HCT116 (cell line): ENCODE measurements around the gene GABBR1. TPM values are rescaled to one million over a fixed set of nuclear protein-coding genes. Genes with fewer than 3 reads are reported as not detected.

Experiments used
- ATAC-seq: fragments of 200-7000 bp; cut with Tn5 transposase; 2 replicates; pipeline ENCODE4 v1.9.1; 2020; ENCODE audit warnings: mild to moderate bottlenecking, moderate library complexity
- BruUV-seq: library from RNA; stranded (reverse); fragments of 400-500 nt; replicated peaks from 2 replicates; lab custom pipeline; 2021; lab: Mats Ljungman, UMichigan
- CTCF ChIA-PET: fragments of 300-600 bp; sonication (Branson Sonifier 250); formaldehyde crosslinking; loops from one replicate; lab custom pipeline; 2021; ENCODE audit warnings: antibody characterized with exemption; lab: Charles Lee
- POLR2A ChIA-PET: fragments of 300-600, 350-600 bp; sonication (Branson Sonifier 250); formaldehyde crosslinking; loops from one replicate; lab custom pipeline; 2021; ENCODE audit warnings: antibody characterized with exemption; lab: Charles Lee
- RAD21 ChIA-PET, 2 experiments: fragments of 300-600 bp; sonication (Branson Sonifier 250); formaldehyde crosslinking; loops; one replicate each; lab custom pipeline; 2023; ENCODE audit warnings: low total read pairs in 2 of 2; ENCODE audit not compliant: uncharacterized antibody in 2 of 2, unreplicated experiment in 2 of 2, low non-redundant PET in 1 of 2; lab: Charles Lee
- DNase-seq: peaks from one replicate; pipeline ENCODE4 v3.0.0-alpha.2; 2010; ENCODE audit warnings: low read depth, low spot score
- H2AFZ ChIP-seq: fragments of 200-600 bp; shearing (Covaris generic), sonication (generic); 2 replicates; pipeline ENCODE4 v1.6.1; 2017; ENCODE audit warnings: low read depth, mixed run types, mixed read lengths, antibody characterized with exemption, low read length; ENCODE audit not compliant: poor library complexity, severe bottlenecking
- H3K27ac ChIP-seq: 2 replicates; pipeline ENCODE4 v1.5.1; 2012; ENCODE audit warnings: low read depth, low read length
- H3K27me3 ChIP-seq: fragments of 200-600 bp; sonication (generic); 2 replicates; pipeline ENCODE4 v1.6.1; 2016; ENCODE audit warnings: mixed run types, low read length, mixed read lengths; ENCODE audit not compliant: insufficient read depth
- H3K36me3 ChIP-seq, 2 experiments: fragments of 200-500 bp in 1 of 2; fragments of 200-600 bp in 1 of 2; sonication (Bioruptor generic) in 1 of 2; sonication (generic) in 1 of 2; 2 replicates each; pipeline versions ENCODE4 v1.5.1 to v1.6.1; 2014 to 2016; ENCODE audit warnings: low read length in 2 of 2, inconsistent platforms in 1 of 2, mixed read lengths in 1 of 2, mixed run types in 1 of 2; ENCODE audit not compliant: insufficient read depth in 2 of 2, control insufficient read depth in 1 of 2
- H3K4me1 ChIP-seq, 2 experiments: fragments of 200-600 bp in 1 of 2; sonication (generic) in 1 of 2; 2 replicates each; pipeline versions ENCODE4 v1.5.1 to v1.6.1; 2012 to 2017; ENCODE audit warnings: low read length in 2 of 2, inconsistent platforms in 1 of 2, mild to moderate bottlenecking in 1 of 2, mixed read lengths in 1 of 2, mixed run types in 1 of 2, moderate library complexity in 1 of 2; ENCODE audit not compliant: insufficient read depth in 2 of 2, control insufficient read depth in 1 of 2
- H3K4me2 ChIP-seq: fragments of 200-600 bp; sonication (generic); 2 replicates; pipeline ENCODE4 v1.6.1; 2017; ENCODE audit warnings: mixed run types, low read length, mixed read lengths
- H3K4me3 ChIP-seq, 2 experiments: fragments of 200-600 bp in 1 of 2; sonication (generic) in 1 of 2; replicated peaks in 1 of 2; 2 replicates each; pipeline ENCODE4 v1.5.1; 2011 to 2016; ENCODE audit warnings: low read length in 2 of 2, control low read depth in 1 of 2, low read depth in 1 of 2, mild to moderate bottlenecking in 1 of 2, mixed read lengths in 1 of 2, mixed run types in 1 of 2
- H3K79me2 ChIP-seq: fragments of 200-600 bp; sonication (generic); 2 replicates; pipeline ENCODE4 v1.6.1; 2017; ENCODE audit warnings: mild to moderate bottlenecking, mixed run types, low read length, moderate library complexity, mixed read lengths; ENCODE audit not compliant: insufficient read depth
- H3K9ac ChIP-seq: fragments of 200-600 bp; sonication (generic); 2 replicates; pipeline ENCODE4 v1.6.1; 2016; ENCODE audit warnings: low read length, mixed read lengths
- H3K9me2 ChIP-seq: fragments of 200-600 bp; sonication (generic), shearing (Covaris generic); 2 replicates; pipeline ENCODE4 v1.6.1; 2017; ENCODE audit warnings: mixed run types, mild to moderate bottlenecking, moderate library complexity; ENCODE audit not compliant: insufficient read depth
- H3K9me3 ChIP-seq, 2 experiments: fragments of 200-500 bp in 1 of 2; fragments of 200-600 bp in 1 of 2; sonication (Bioruptor generic) in 1 of 2; sonication (generic) in 1 of 2; 2 replicates each; pipeline ENCODE4 v1.6.1; 2014 to 2017; ENCODE audit warnings: low read length in 2 of 2, mixed read lengths in 2 of 2, inconsistent platforms in 1 of 2, low read depth in 1 of 2, mild to moderate bottlenecking in 1 of 2, mixed run types in 1 of 2, moderate library complexity in 1 of 2; ENCODE audit not compliant: control insufficient read depth in 1 of 2, insufficient read depth in 1 of 2
- H4K20me1 ChIP-seq: fragments of 200-600 bp; sonication (generic), shearing (Covaris generic); 2 replicates; pipeline ENCODE4 v1.6.1; 2017; ENCODE audit warnings: mixed run types, mild to moderate bottlenecking, moderate library complexity; ENCODE audit not compliant: insufficient read depth
- CBX3 ChIP-seq: IDR thresholded peaks from 2 replicates; pipeline ENCODE4 v1.6.1; 2012; ENCODE audit warnings: low read depth
- CEBPB ChIP-seq: IDR thresholded peaks from 2 replicates; pipeline ENCODE4 v1.6.1; 2012; ENCODE audit warnings: low read depth
- EGR1 ChIP-seq: IDR thresholded peaks from 2 replicates; pipeline ENCODE4 v1.6.1; 2012; ENCODE audit warnings: low read depth
- ELF1 ChIP-seq: IDR thresholded peaks from 2 replicates; pipeline ENCODE4 v1.6.1; 2012; ENCODE audit warnings: low read depth, borderline replicate concordance
- EZH2 ChIP-seq: fragments of 200-600 bp; sonication (generic); IDR thresholded peaks from 2 replicates; pipeline ENCODE4 v1.6.1; 2017; ENCODE audit warnings: antibody characterized with exemption, mixed run types
- FOSL1 ChIP-seq: IDR thresholded peaks from 2 replicates; pipeline ENCODE4 v1.6.1; 2012; ENCODE audit warnings: low read depth
- JUND ChIP-seq: IDR thresholded peaks from 2 replicates; pipeline ENCODE4 v1.6.1; 2012
- POLR2AphosphoS5 ChIP-seq: IDR thresholded peaks from 2 replicates; pipeline ENCODE4 v1.6.1; 2011; ENCODE audit warnings: mild to moderate bottlenecking, low read depth, low read length, moderate library complexity
- RAD21 ChIP-seq: IDR thresholded peaks from 2 replicates; pipeline ENCODE4 v1.6.1; 2012; ENCODE audit warnings: low read depth, mild to moderate bottlenecking
- SIN3A ChIP-seq: IDR thresholded peaks from 2 replicates; pipeline ENCODE4 v1.6.1; 2012; ENCODE audit warnings: low read depth
- SP1 ChIP-seq: IDR thresholded peaks from 2 replicates; pipeline ENCODE4 v1.6.1; 2012; ENCODE audit warnings: low read depth
- SRF ChIP-seq: IDR thresholded peaks from 2 replicates; pipeline ENCODE4 v1.6.1; 2012; ENCODE audit warnings: low read depth
- YY1 ChIP-seq: IDR thresholded peaks from 2 replicates; pipeline ENCODE4 v1.6.1; 2011; ENCODE audit warnings: low read length, low read depth, moderate library complexity, mild to moderate bottlenecking; ENCODE audit not compliant: insufficient replicate concordance; ENCODE audit errors: extremely low read depth
- ZNF274 ChIP-seq: fragments of 200-500 bp; sonication (Bioruptor generic); IDR thresholded peaks from 2 replicates; pipeline ENCODE4 v1.6.1; 2014; ENCODE audit warnings: mild to moderate bottlenecking, low read depth, low read length, inconsistent platforms
- intact Hi-C: fragments of 100-400 bp; cut with micrococcal nuclease; formaldehyde crosslinking; loops from 2 replicates; pipeline ENCODE4 v1.10.0; 2022
- total RNA-seq: library from RNA; stranded (reverse); gene quantifications from one replicate; pipeline ENCODE4 v1.2.1, GENCODE V29; 2021; ENCODE audit not compliant: unreplicated experiment
- TF ChIP-seq, protein P1 (sequence below): IDR thresholded peaks from 2 replicates; pipeline ENCODE4 v1.6.1; 2012
- TF ChIP-seq, protein P2 (sequence below), 3 experiments: fragments of 200-600 bp in 1 of 3; sonication (generic) in 1 of 3; IDR thresholded peaks in 2 of 3; conservative IDR thresholded peaks in 1 of 3; 2 replicates each; pipeline ENCODE4 v1.5.1; 2012 to 2017; ENCODE audit warnings: low read depth in 2 of 3, low read length in 2 of 3, antibody characterized with exemption in 1 of 3, borderline replicate concordance in 1 of 3, control low read depth in 1 of 3, mild to moderate bottlenecking in 1 of 3, mixed read lengths in 1 of 3, mixed run types in 1 of 3, moderate library complexity in 1 of 3; ENCODE audit not compliant: insufficient read depth in 1 of 3
- TF ChIP-seq, protein P3 (sequence below): IDR thresholded peaks from 2 replicates; pipeline ENCODE4 v1.6.1; 2011; ENCODE audit warnings: mild to moderate bottlenecking, low read length, moderate library complexity; ENCODE audit not compliant: insufficient replicate concordance; ENCODE audit errors: extremely low read depth
- TF ChIP-seq, protein P4 (sequence below): IDR thresholded peaks from 2 replicates; pipeline ENCODE4 v1.6.1; 2012; ENCODE audit warnings: low read depth
- TF ChIP-seq, protein P5 (sequence below): IDR thresholded peaks from 2 replicates; pipeline ENCODE4 v1.6.1; 2012

GABBR1 gene
- total RNA-seq, 1 experiment from 2014 or later = 43.4 TPM

DNA sequence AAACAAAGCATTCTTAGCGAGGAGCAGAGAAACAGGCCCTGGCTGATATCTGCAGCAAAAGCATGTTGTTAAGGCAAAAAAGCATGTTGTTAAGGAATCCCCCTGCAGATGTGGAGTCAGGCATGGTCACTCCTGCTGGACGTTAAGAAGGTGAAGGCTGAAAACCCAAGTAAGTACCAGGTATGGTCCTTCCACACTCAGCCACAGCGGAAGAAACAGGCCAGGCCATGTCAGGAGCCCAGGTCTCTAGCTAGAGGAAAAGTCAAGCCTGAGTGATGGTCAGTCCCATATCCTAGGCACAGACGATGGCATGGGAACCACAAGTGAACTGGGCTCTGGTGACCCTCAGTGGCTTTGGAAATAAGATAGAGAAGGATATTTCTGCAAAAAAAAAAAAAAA lies 112.8 kb downstream of the GABBR1 start:
- Histone ChIP-seq H3K4me3 (no peak overlapping the region), H2AFZ (no peak overlapping the region), H3K4me2 (no peak overlapping the region), H3K79me2 (no peaks in the 10 kb centered on the region), H3K27ac (no peak overlapping the region), H3K27me3 (no peaks in the 10 kb centered on the region), H3K9ac (no peak overlapping the region), H3K9me2 (no peaks in the 10 kb centered on the region), H3K9me3 (no peaks in the 10 kb centered on the region), H3K36me3 (no peaks in the 10 kb centered on the region), H3K4me1 (peaks cover 5 to 8% of the 10 kb centered on the region in 2 experiments; a peak in 3 of 4 replicates), H4K20me1 (no peaks in the 10 kb centered on the region)
- ChIA-PET RAD21 (no interaction called here), POLR2A (no interaction called here), CTCF (no interaction called here)
- TF ChIP-seq FOSL1 (no peak), YY1 (no peak), POLR2AphosphoS5 (no peak), SIN3A (no peak), SRF (no peak), RAD21 (no peak), ELF1 (no peak), CBX3 (no peak), CEBPB (no peak), EGR1 (no peak), EZH2 (no peak), ZNF274 (no peak), JUND (no peak), SP1 (no peak)
- TF ChIP-seq, protein P1, sequence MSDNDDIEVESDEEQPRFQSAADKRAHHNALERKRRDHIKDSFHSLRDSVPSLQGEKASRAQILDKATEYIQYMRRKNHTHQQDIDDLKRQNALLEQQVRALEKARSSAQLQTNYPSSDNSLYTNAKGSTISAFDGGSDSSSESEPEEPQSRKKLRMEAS = no peak
- TF ChIP-seq, protein P2, sequence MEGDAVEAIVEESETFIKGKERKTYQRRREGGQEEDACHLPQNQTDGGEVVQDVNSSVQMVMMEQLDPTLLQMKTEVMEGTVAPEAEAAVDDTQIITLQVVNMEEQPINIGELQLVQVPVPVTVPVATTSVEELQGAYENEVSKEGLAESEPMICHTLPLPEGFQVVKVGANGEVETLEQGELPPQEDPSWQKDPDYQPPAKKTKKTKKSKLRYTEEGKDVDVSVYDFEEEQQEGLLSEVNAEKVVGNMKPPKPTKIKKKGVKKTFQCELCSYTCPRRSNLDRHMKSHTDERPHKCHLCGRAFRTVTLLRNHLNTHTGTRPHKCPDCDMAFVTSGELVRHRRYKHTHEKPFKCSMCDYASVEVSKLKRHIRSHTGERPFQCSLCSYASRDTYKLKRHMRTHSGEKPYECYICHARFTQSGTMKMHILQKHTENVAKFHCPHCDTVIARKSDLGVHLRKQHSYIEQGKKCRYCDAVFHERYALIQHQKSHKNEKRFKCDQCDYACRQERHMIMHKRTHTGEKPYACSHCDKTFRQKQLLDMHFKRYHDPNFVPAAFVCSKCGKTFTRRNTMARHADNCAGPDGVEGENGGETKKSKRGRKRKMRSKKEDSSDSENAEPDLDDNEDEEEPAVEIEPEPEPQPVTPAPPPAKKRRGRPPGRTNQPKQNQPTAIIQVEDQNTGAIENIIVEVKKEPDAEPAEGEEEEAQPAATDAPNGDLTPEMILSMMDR (IDR thresholded peaks at IDR 0.05 in 2 of 3, conservative IDR thresholded peaks at IDR 0.05 in 1 of 3; ENCODE audit: borderline replicate concordance in 1 of 3, insufficient read depth in 1 of 3, low read depth in 2 of 3, low read length in 2 of 3) = no peak
- TF ChIP-seq, protein P3, sequence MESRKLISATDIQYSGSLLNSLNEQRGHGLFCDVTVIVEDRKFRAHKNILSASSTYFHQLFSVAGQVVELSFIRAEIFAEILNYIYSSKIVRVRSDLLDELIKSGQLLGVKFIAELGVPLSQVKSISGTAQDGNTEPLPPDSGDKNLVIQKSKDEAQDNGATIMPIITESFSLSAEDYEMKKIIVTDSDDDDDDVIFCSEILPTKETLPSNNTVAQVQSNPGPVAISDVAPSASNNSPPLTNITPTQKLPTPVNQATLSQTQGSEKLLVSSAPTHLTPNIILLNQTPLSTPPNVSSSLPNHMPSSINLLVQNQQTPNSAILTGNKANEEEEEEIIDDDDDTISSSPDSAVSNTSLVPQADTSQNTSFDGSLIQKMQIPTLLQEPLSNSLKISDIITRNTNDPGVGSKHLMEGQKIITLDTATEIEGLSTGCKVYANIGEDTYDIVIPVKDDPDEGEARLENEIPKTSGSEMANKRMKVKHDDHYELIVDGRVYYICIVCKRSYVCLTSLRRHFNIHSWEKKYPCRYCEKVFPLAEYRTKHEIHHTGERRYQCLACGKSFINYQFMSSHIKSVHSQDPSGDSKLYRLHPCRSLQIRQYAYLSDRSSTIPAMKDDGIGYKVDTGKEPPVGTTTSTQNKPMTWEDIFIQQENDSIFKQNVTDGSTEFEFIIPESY = no peak
- TF ChIP-seq, protein P4, sequence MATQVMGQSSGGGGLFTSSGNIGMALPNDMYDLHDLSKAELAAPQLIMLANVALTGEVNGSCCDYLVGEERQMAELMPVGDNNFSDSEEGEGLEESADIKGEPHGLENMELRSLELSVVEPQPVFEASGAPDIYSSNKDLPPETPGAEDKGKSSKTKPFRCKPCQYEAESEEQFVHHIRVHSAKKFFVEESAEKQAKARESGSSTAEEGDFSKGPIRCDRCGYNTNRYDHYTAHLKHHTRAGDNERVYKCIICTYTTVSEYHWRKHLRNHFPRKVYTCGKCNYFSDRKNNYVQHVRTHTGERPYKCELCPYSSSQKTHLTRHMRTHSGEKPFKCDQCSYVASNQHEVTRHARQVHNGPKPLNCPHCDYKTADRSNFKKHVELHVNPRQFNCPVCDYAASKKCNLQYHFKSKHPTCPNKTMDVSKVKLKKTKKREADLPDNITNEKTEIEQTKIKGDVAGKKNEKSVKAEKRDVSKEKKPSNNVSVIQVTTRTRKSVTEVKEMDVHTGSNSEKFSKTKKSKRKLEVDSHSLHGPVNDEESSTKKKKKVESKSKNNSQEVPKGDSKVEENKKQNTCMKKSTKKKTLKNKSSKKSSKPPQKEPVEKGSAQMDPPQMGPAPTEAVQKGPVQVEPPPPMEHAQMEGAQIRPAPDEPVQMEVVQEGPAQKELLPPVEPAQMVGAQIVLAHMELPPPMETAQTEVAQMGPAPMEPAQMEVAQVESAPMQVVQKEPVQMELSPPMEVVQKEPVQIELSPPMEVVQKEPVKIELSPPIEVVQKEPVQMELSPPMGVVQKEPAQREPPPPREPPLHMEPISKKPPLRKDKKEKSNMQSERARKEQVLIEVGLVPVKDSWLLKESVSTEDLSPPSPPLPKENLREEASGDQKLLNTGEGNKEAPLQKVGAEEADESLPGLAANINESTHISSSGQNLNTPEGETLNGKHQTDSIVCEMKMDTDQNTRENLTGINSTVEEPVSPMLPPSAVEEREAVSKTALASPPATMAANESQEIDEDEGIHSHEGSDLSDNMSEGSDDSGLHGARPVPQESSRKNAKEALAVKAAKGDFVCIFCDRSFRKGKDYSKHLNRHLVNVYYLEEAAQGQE = no peak
- TF ChIP-seq, protein P5, sequence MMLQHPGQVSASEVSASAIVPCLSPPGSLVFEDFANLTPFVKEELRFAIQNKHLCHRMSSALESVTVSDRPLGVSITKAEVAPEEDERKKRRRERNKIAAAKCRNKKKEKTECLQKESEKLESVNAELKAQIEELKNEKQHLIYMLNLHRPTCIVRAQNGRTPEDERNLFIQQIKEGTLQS = no peak
- no TSS peak for BruUV-seq
- no peak for ATAC-seq
- no peak for DNase-seq
- intact Hi-C loops = no loop called here
